IMR-90 (cell line): ENCODE results near the gene C14orf180. TPM values are rescaled to one million over a fixed set of nuclear protein-coding genes. Genes with fewer than 3 reads are reported as not detected.
A peak's percentile ranks its signal among the peaks of the same experiment; 100 is the strongest.

ENCODE experiments used
- ATAC-seq: fragments of 200-7000 bp; cut with Tn5 transposase; 2 replicates; pipeline ENCODE4 v1.9.1; 2020; ENCODE audit warnings: low read depth, mild to moderate bottlenecking, moderate library complexity
- BruUV-seq: library from RNA; stranded (reverse); fragments of 400-500 nt; replicated peaks from 2 replicates; lab custom pipeline; 2021; lab: Mats Ljungman, UMichigan
- CTCF ChIA-PET: fragments of 300-600 bp; formaldehyde crosslinking; extraction: SDS; loops from one replicate; lab custom pipeline; 2021; ENCODE audit warnings: antibody characterized with exemption; lab: Yijun Ruan, JAX
- POLR2A ChIA-PET: fragments of 300-600 bp; sonication (Branson Sonifier 250); formaldehyde crosslinking; loops from one replicate; lab custom pipeline; 2022; ENCODE audit warnings: antibody characterized with exemption; ENCODE audit not compliant: unreplicated experiment; lab: Charles Lee
- DNase-seq: peaks from one replicate; pipeline ENCODE4 v3.0.0; 2013
- H2AFZ ChIP-seq: replicated peaks from 2 replicates; pipeline ENCODE3; 2013; ENCODE audit warnings: low read length, mild to moderate bottlenecking; ENCODE audit not compliant: poor library complexity
- H2AK5ac ChIP-seq: 2 replicates; pipeline ENCODE4 v1.6.1; 2013; ENCODE audit warnings: low read depth, low read length, inconsistent platforms
- H2AK9ac ChIP-seq: replicated peaks from 2 replicates; pipeline ENCODE3; 2013; ENCODE audit warnings: mild to moderate bottlenecking, low read depth, low read length, moderate library complexity; ENCODE audit not compliant: poor library complexity
- H2BK120ac ChIP-seq: 2 replicates; pipeline ENCODE4 v1.6.1; 2013; ENCODE audit warnings: low read depth, low read length, inconsistent platforms
- H2BK15ac ChIP-seq: 3 replicates; pipeline ENCODE4 v1.6.1; 2013; ENCODE audit warnings: low read depth, low read length, inconsistent platforms
- H2BK20ac ChIP-seq: 2 replicates; pipeline ENCODE4 v1.6.1; 2013; ENCODE audit warnings: low read depth, mild to moderate bottlenecking, inconsistent platforms, low read length, moderate library complexity
- H2BK5ac ChIP-seq: 2 replicates; pipeline ENCODE4 v1.6.1; 2013; ENCODE audit warnings: mild to moderate bottlenecking, low read depth, low read length, inconsistent platforms; ENCODE audit not compliant: poor library complexity, severe bottlenecking
- H3K14ac ChIP-seq: replicated peaks from 2 replicates; pipeline ENCODE4 v1.6.1; 2013; ENCODE audit warnings: low read depth, low read length, inconsistent platforms
- H3K18ac ChIP-seq: 2 replicates; pipeline ENCODE4 v1.6.1; 2013; ENCODE audit warnings: low read depth, low read length, control low read depth
- H3K23ac ChIP-seq: 2 replicates; pipeline ENCODE4 v1.6.1; 2013; ENCODE audit warnings: low read depth, low read length, inconsistent platforms
- H3K27ac ChIP-seq: 2 replicates; pipeline ENCODE4 v1.5.1; 2013; ENCODE audit warnings: mild to moderate bottlenecking, control low read depth, low read length; ENCODE audit not compliant: insufficient read depth
- H3K27me3 ChIP-seq: 2 replicates; pipeline ENCODE4 v1.6.1; 2013; ENCODE audit warnings: low read length; ENCODE audit not compliant: control insufficient read depth, insufficient read depth
- H3K36me3 ChIP-seq: 2 replicates; pipeline ENCODE4 v1.6.1; 2013; ENCODE audit warnings: low read length, mixed read lengths; ENCODE audit not compliant: control insufficient read depth, insufficient read depth
- H3K4ac ChIP-seq: 2 replicates; pipeline ENCODE4 v1.6.1; 2013; ENCODE audit warnings: low read depth, low read length, inconsistent platforms
- H3K4me1 ChIP-seq: 2 replicates; pipeline ENCODE4 v1.6.1; 2013; ENCODE audit warnings: low read length, mixed read lengths; ENCODE audit not compliant: control insufficient read depth, insufficient read depth
- H3K4me2 ChIP-seq: 2 replicates; pipeline ENCODE4 v1.6.1; 2013; ENCODE audit warnings: low read depth, mild to moderate bottlenecking, control low read depth, low read length, moderate library complexity
- H3K4me3 ChIP-seq: 2 replicates; pipeline ENCODE4 v1.5.1; 2013; ENCODE audit warnings: low read depth, mild to moderate bottlenecking, control low read depth, low read length, moderate library complexity; ENCODE audit not compliant: insufficient read depth
- H3K56ac ChIP-seq: 2 replicates; pipeline ENCODE4 v1.6.1; 2013; ENCODE audit warnings: low read length, inconsistent platforms; ENCODE audit not compliant: insufficient read depth; ENCODE audit errors: extremely low read depth
- H3K79me1 ChIP-seq, 2 experiments: 2 replicates each; pipeline ENCODE4 v1.6.1; 2013; ENCODE audit warnings: low read length in 2 of 2, inconsistent platforms in 1 of 2, low read depth in 1 of 2
- H3K9ac ChIP-seq: 2 replicates; pipeline ENCODE4 v1.6.1; 2013; ENCODE audit warnings: low read depth, low read length, control low read depth
- H3K9me1 ChIP-seq: 2 replicates; pipeline ENCODE4 v1.6.1; 2013; ENCODE audit warnings: low read length, inconsistent platforms; ENCODE audit not compliant: insufficient read depth
- H3K9me3 ChIP-seq: 2 replicates; pipeline ENCODE4 v1.6.1; 2013; ENCODE audit warnings: low read length; ENCODE audit not compliant: control insufficient read depth, insufficient read depth
- H4K20me1 ChIP-seq: 2 replicates; pipeline ENCODE4 v1.6.1; 2013; ENCODE audit warnings: low read length, inconsistent platforms; ENCODE audit not compliant: insufficient read depth
- H4K5ac ChIP-seq: 2 replicates; pipeline ENCODE4 v1.6.1; 2013; ENCODE audit warnings: mild to moderate bottlenecking, low read depth, low read length, control low read depth
- H4K8ac ChIP-seq, 2 experiments: 2 replicates each; pipeline ENCODE4 v1.6.1; 2013; ENCODE audit warnings: low read depth in 2 of 2, low read length in 2 of 2, control low read depth in 1 of 2, inconsistent platforms in 1 of 2
- H4K91ac ChIP-seq: 2 replicates; pipeline ENCODE4 v1.6.1; 2013; ENCODE audit warnings: low read depth, low read length, inconsistent platforms; ENCODE audit not compliant: insufficient read depth
- BHLHE40 ChIP-seq: fragments of 150-350 bp; IDR thresholded peaks from 2 replicates; pipeline ENCODE4 v1.6.1; 2016; ENCODE audit warnings: mild to moderate bottlenecking, low read depth, low read length
- CEBPB ChIP-seq: IDR thresholded peaks from 2 replicates; pipeline ENCODE4 v1.6.1; 2012; ENCODE audit warnings: low read depth, low read length, improper control_type of control experiment
- CHD1 ChIP-seq: IDR thresholded peaks from 2 replicates; pipeline ENCODE4 v1.6.1; 2012; ENCODE audit warnings: low read depth, low read length, improper control_type of control experiment
- CTCF ChIP-seq: conservative IDR thresholded peaks from 2 replicates; pipeline ENCODE4 v1.5.1; 2012; ENCODE audit warnings: mild to moderate bottlenecking, low read depth, low read length, improper control_type of control experiment
- ELK1 ChIP-seq: fragments of 150-350 bp; IDR thresholded peaks from 2 replicates; pipeline ENCODE4 v1.6.1; 2016; ENCODE audit warnings: low read depth, mild to moderate bottlenecking, low read length, moderate library complexity, borderline replicate concordance
- FOS ChIP-seq: fragments of 150-350 bp; IDR thresholded peaks from 2 replicates; pipeline ENCODE4 v1.6.1; 2016; ENCODE audit warnings: low read depth, low read length
- MAFK ChIP-seq: IDR thresholded peaks from 2 replicates; pipeline ENCODE4 v1.6.1; 2012; ENCODE audit warnings: low read depth, low read length, improper control_type of control experiment
- MAZ ChIP-seq: IDR thresholded peaks from 2 replicates; pipeline ENCODE4 v1.6.1; 2012; ENCODE audit warnings: low read depth, mild to moderate bottlenecking, low read length, improper control_type of control experiment, moderate library complexity, borderline replicate concordance
- MXI1 ChIP-seq: IDR thresholded peaks from 2 replicates; pipeline ENCODE4 v1.6.1; 2012; ENCODE audit warnings: low read depth, mild to moderate bottlenecking, low read length, moderate library complexity, borderline replicate concordance
- NFE2L2 ChIP-seq: fragments of 150-350 bp; IDR thresholded peaks from 2 replicates; pipeline ENCODE4 v1.6.1; 2016; ENCODE audit warnings: low read depth, mild to moderate bottlenecking, low read length
- POLR2A ChIP-seq: IDR thresholded peaks from 2 replicates; pipeline ENCODE4 v1.6.1; 2012; ENCODE audit warnings: mild to moderate bottlenecking, low read depth, low read length
- RAD21 ChIP-seq: IDR thresholded peaks from 2 replicates; pipeline ENCODE4 v1.6.1; 2012; ENCODE audit warnings: low read length, improper control_type of control experiment
- RCOR1 ChIP-seq: IDR thresholded peaks from 2 replicates; pipeline ENCODE4 v1.6.1; 2012; ENCODE audit warnings: mild to moderate bottlenecking, low read length, improper control_type of control experiment; ENCODE audit not compliant: insufficient replicate concordance
- RFX5 ChIP-seq: IDR thresholded peaks from 2 replicates; pipeline ENCODE4 v1.8.0; 2012; ENCODE audit warnings: low read depth, mild to moderate bottlenecking, low read length, moderate library complexity
- SMC3 ChIP-seq: fragments of 150-350 bp; IDR thresholded peaks from 2 replicates; pipeline ENCODE4 v1.6.1; 2016; ENCODE audit warnings: low read depth, mild to moderate bottlenecking, antibody characterized with exemption, low read length, moderate library complexity
- USF2 ChIP-seq: fragments of 150-350 bp; IDR thresholded peaks from 2 replicates; pipeline ENCODE4 v1.6.1; 2017; ENCODE audit warnings: mild to moderate bottlenecking, antibody characterized with exemption, low read length, low read depth
- whole genome bisulfite sequencing, 2 experiments: methylation state at CpG; one replicate each; pipeline versions ENCODE4 v1.1.5 to v1.1.7; 2013; ENCODE audit warnings: missing lambda C conversion rate in 2 of 2; ENCODE audit not compliant: insufficient read length in 1 of 2; ENCODE audit errors: extremely low coverage in 2 of 2; 5-methylcytosine and 5-hydroxymethylcytosine counted together
- dilution Hi-C: fragments of 300-500 bp; cut with HindIII; formaldehyde crosslinking; loops from one replicate; pipeline ENCODE4 v1.14.3; 2018; ENCODE audit warnings: low sequenced_read_pairs; ENCODE audit not compliant: unreplicated experiment
- in situ Hi-C: fragments of 300-500 bp; cut with MboI; formaldehyde crosslinking; loops from 3 replicates; pipeline ENCODE4 v1.14.3; 2019; ENCODE audit warnings: low sequenced_read_pairs, inconsistent platforms, mixed read lengths
- intact Hi-C: fragments of 100-400 bp; cut with micrococcal nuclease; formaldehyde crosslinking; loops from 2 replicates; pipeline ENCODE4 v1.10.0; 2022
- polyA plus RNA-seq, 3 experiments: library from polyadenylated mRNA; depleted of rRNA; stranded (reverse); fragments of >200 nt; gene quantifications; 2 replicates each; pipeline ENCODE4 v1.2.3, GENCODE V29; 2012; ENCODE audit warnings: low replicate concordance in 1 of 3
- total RNA-seq: library from RNA; depleted of rRNA; stranded (reverse); fragments of >200 nt; gene quantifications from 2 replicates; pipeline ENCODE4 v1.2.3, GENCODE V29; 2012

The C14orf180 gene
- total and polyA plus RNA-seq, 2 of the 4 experiments (the other 2 are of a cell fraction): not detected

GRCh38 chr14:104639471-104639870 is 59.9 kb downstream of the C14orf180 start:
- Histone ChIP-seq H2BK120ac (no peak overlapping the region), H3K56ac (no peak overlapping the region), H3K9ac (no peak overlapping the region), H2BK5ac (no peak overlapping the region), H4K91ac (no peak overlapping the region), H2AK9ac (peak overlapping the region; percentile 37), H3K27me3 (peaks cover 22% of the 10 kb centered on the region), H3K36me3 (no peaks in the 10 kb centered on the region), H3K4me3 (no peak overlapping the region), H4K8ac (no peak overlapping the region), H3K4me1 (no peaks in the 10 kb centered on the region), H3K9me1 (no peaks in the 10 kb centered on the region), H3K27ac (no peak overlapping the region), H3K4ac (no peak overlapping the region), H2AFZ (peak overlapping the region; percentile 84), H3K4me2 (no peak overlapping the region), H2BK20ac (no peak overlapping the region), H3K79me1 (no peaks in the 10 kb centered on the region), H3K14ac (no peak overlapping the region), H3K23ac (no peak overlapping the region), H4K20me1 (no peaks in the 10 kb centered on the region), H2AK5ac (no peak overlapping the region), H3K9me3 (no peaks in the 10 kb centered on the region), H4K5ac (no peak overlapping the region), H2BK15ac (no peak overlapping the region), H3K18ac (no peak overlapping the region)
- no TSS peak for BruUV-seq
- DNase-seq: no peak
- CTCF ChIA-PET: interaction anchor here (1.0 to 1.2 kb wide), 2 partner anchors 9 to 562 kb away, joined by 3 to 5 read pairs; no protein-coding TSS in a partner anchor
- dilution Hi-C loops (no loop called here), in situ Hi-C loops (loop anchor here (25.0 kb wide), 1 partner anchor 552 kb away; the partner anchor contains the start of gene ASPG), intact Hi-C loops (no loop called here)
- TF ChIP-seq MAZ (no peak), USF2 (no peak), RFX5 (no peak), FOS (no peak), MXI1 (no peak), RCOR1 (no peak), CTCF (no peak), RAD21 (no peak), CHD1 (no peak), SMC3 (no peak), CEBPB (no peak), MAFK (no peak), ELK1 (no peak), POLR2A (no peak), BHLHE40 (no peak), NFE2L2 (no peak)
- ATAC-seq: no peak
- POLR2A ChIA-PET: no interaction called here
- WGBS, 2 experiments: no CpG with 5 or more reads among the region's 5 CpGs
